ENCODE data around the gene PTPRN2. TPM values are rescaled to one million over a fixed set of nuclear protein-coding genes. Genes with fewer than 3 reads are reported as not detected.
"Not testable (repeated sequence)": the region's sequence is repeated elsewhere in the genome, so short reads cannot be mapped to it uniquely, and the experiment has no call there.

PTPRN2 gene
- total RNA-seq, 3 donors from 2014 or later = 0.43 to 0.66 (median 0.63) TPM

GRCh38 chr7:158386866-158387545 lies 200.6 kb downstream of the PTPRN2 start:
- ATAC-seq = no peak
- H3K4me1 Mint-ChIP-seq (ENCODE audit: low read depth) = no peaks in the 10 kb centered on the region
- H3K36me3 Mint-ChIP-seq (ENCODE audit: insufficient read depth) = no peaks in the 10 kb centered on the region
- no peaks in the 10 kb centered on the region for H3K9me3 Mint-ChIP-seq
- peaks cover 2% of the 10 kb centered on the region for H3K27me3 Mint-ChIP-seq (ENCODE audit: low read depth)
- DNase-seq = no peak
- no peak overlapping the region for H3K4me3 Mint-ChIP-seq

GRCh38 chr7:158386355-158386618 lies 201.3 kb downstream of the PTPRN2 start:
- Mint-ChIP-seq H3K4me1 (ENCODE audit: low read depth) (no peaks in the 10 kb centered on the region), H3K27me3 (ENCODE audit: low read depth) (peaks cover 4% of the 10 kb centered on the region)

GRCh38 chr7:158385496-158386354 lies 201.9 kb downstream of the PTPRN2 start:
- not testable (repeated sequence) for H3K36me3 Mint-ChIP-seq (ENCODE audit: insufficient read depth); H3K27me3 Mint-ChIP-seq (ENCODE audit: low read depth); ATAC-seq; H3K4me1 Mint-ChIP-seq (ENCODE audit: low read depth); H3K4me3 Mint-ChIP-seq; DNase-seq; H3K9me3 Mint-ChIP-seq

More at GRCh38 chr7:158386355-158386618, 201.3 kb downstream of the PTPRN2 start:
- Mint-ChIP-seq H3K4me3 (no peak overlapping the region), H3K36me3 (ENCODE audit: insufficient read depth) (no peaks in the 10 kb centered on the region), H3K9me3 (no peaks in the 10 kb centered on the region)
- no peak for DNase-seq
- no peak for ATAC-seq

GRCh38 chr7:158384746-158385145 lies 202.9 kb downstream of the PTPRN2 start:
- Mint-ChIP-seq H3K27me3 (ENCODE audit: low read depth) (peaks cover 4% of the 10 kb centered on the region), H3K4me3 (no peak overlapping the region), H3K36me3 (ENCODE audit: insufficient read depth) (no peaks in the 10 kb centered on the region), H3K9me3 (no peaks in the 10 kb centered on the region), H3K4me1 (ENCODE audit: low read depth) (no peaks in the 10 kb centered on the region)
- no peak for ATAC-seq
- DNase-seq = no peak

GRCh38 chr7:158383665-158384064 lies 204.0 kb downstream of the PTPRN2 start:
- Mint-ChIP-seq H3K4me3 (no peak overlapping the region), H3K36me3 (ENCODE audit: insufficient read depth) (no peaks in the 10 kb centered on the region), H3K9me3 (peaks cover 3% of the 10 kb centered on the region), H3K4me1 (ENCODE audit: low read depth) (no peaks in the 10 kb centered on the region), H3K27me3 (ENCODE audit: low read depth) (peaks cover 4% of the 10 kb centered on the region)
- DNase-seq (no peak), ATAC-seq (no peak)

- no peak for DNase-seq
Observed at GRCh38 chr7:158382363-158383254, 205.0 kb downstream of the PTPRN2 start.

GRCh38 chr7:158381956-158382355 lies 205.7 kb downstream of the PTPRN2 start:
- Mint-ChIP-seq H3K27me3 (ENCODE audit: low read depth) (peaks cover 4% of the 10 kb centered on the region), H3K4me3 (no peak overlapping the region), H3K4me1 (ENCODE audit: low read depth) (no peaks in the 10 kb centered on the region), H3K9me3 (peaks cover 3% of the 10 kb centered on the region), H3K36me3 (ENCODE audit: insufficient read depth) (no peaks in the 10 kb centered on the region)
- ATAC-seq (no peak), DNase-seq (no peak)

More at GRCh38 chr7:158382363-158383254, 205.0 kb downstream of the PTPRN2 start:
- Mint-ChIP-seq H3K36me3 (ENCODE audit: insufficient read depth) (no peaks in the 10 kb centered on the region), H3K4me3 (no peak overlapping the region), H3K4me1 (ENCODE audit: low read depth) (no peaks in the 10 kb centered on the region), H3K9me3 (peaks cover 3% of the 10 kb centered on the region), H3K27me3 (ENCODE audit: low read depth) (peaks cover 4% of the 10 kb centered on the region)
- ATAC-seq = no peak

GRCh38 chr7:158378978-158379377 lies 208.6 kb downstream of the PTPRN2 start:
- Mint-ChIP-seq H3K36me3 (ENCODE audit: insufficient read depth) (no peaks in the 10 kb centered on the region), H3K9me3 (peaks cover 3% of the 10 kb centered on the region), H3K4me1 (ENCODE audit: low read depth) (peaks cover 3% of the 10 kb centered on the region), H3K4me3 (no peak overlapping the region), H3K27me3 (ENCODE audit: low read depth) (peaks cover 9% of the 10 kb centered on the region)
- DNase-seq (no peak), ATAC-seq (no peak)

GRCh38 chr7:158377800-158378623 lies 209.6 kb downstream of the PTPRN2 start:
- Mint-ChIP-seq H3K4me3 (no peak overlapping the region), H3K36me3 (ENCODE audit: insufficient read depth) (no peaks in the 10 kb centered on the region)
- no peak for ATAC-seq

GRCh38 chr7:158376839-158377186 lies 210.8 kb downstream of the PTPRN2 start:
- DNase-seq; H3K4me3 Mint-ChIP-seq; ATAC-seq; H3K4me1 Mint-ChIP-seq (ENCODE audit: low read depth); H3K36me3 Mint-ChIP-seq (ENCODE audit: insufficient read depth); H3K9me3 Mint-ChIP-seq: not testable (repeated sequence)
- peaks cover 11% of the 10 kb centered on the region for H3K27me3 Mint-ChIP-seq (ENCODE audit: low read depth)

More at GRCh38 chr7:158377800-158378623, 209.6 kb downstream of the PTPRN2 start:
- H3K27me3 Mint-ChIP-seq (ENCODE audit: low read depth) = peaks cover 12% of the 10 kb centered on the region
- no peak for DNase-seq
- peaks cover 3% of the 10 kb centered on the region for H3K4me1 Mint-ChIP-seq (ENCODE audit: low read depth)
- H3K9me3 Mint-ChIP-seq = peaks cover 3% of the 10 kb centered on the region

GRCh38 chr7:158376146-158376838 lies 211.3 kb downstream of the PTPRN2 start:
- not testable (repeated sequence) for H3K9me3 Mint-ChIP-seq; H3K27me3 Mint-ChIP-seq (ENCODE audit: low read depth); H3K4me1 Mint-ChIP-seq (ENCODE audit: low read depth); H3K4me3 Mint-ChIP-seq; H3K36me3 Mint-ChIP-seq (ENCODE audit: insufficient read depth); DNase-seq
- ATAC-seq = peak; percentile 21 to 52

- DNase-seq = no peak
- Mint-ChIP-seq H3K4me3 (no peak overlapping the region), H3K4me1 (ENCODE audit: low read depth) (peaks cover 3% of the 10 kb centered on the region), H3K27me3 (ENCODE audit: low read depth) (peaks cover 10% of the 10 kb centered on the region), H3K9me3 (peaks cover 3% of the 10 kb centered on the region), H3K36me3 (ENCODE audit: insufficient read depth) (no peaks in the 10 kb centered on the region)
- ATAC-seq = no peak
Observed at GRCh38 chr7:158375034-158375433, 212.6 kb downstream of the PTPRN2 start.

- DNase-seq (no peak), ATAC-seq (no peak)
- Mint-ChIP-seq H3K36me3 (ENCODE audit: insufficient read depth) (no peaks in the 10 kb centered on the region), H3K4me3 (no peak overlapping the region), H3K9me3 (peaks cover 3% of the 10 kb centered on the region), H3K4me1 (ENCODE audit: low read depth) (peaks cover 3% of the 10 kb centered on the region), H3K27me3 (ENCODE audit: low read depth) (peaks cover 10% of the 10 kb centered on the region)
Observed at GRCh38 chr7:158374586-158374985, 213.0 kb downstream of the PTPRN2 start.

Data from activated T-cell treated with anti-CD3 and anti-CD28 coated beads, Interleukin-2, amount 50 U/mL, for 4 hours (primary cell).